ENCODE data around the gene JMJD7.

DNA sequence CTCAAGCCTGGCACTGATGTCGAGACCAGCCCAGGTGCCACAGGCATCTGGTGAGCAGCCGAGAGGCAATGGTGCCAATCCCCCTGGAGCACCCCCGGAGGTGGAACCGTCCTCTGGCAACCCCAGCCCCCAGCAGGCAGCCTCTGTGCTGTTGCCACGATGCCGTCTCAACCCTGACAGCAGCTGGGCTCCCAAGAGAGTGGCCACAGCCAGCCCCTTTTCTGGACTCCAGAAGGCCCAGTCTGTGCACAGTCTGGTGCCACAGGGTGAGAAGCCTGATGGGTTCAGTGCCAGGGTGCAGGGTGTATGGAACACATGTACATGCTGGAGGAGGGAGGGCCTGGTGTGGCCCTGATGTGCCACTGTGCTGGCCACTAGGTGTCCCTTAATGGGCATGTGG, 4.9 kb upstream of the JMJD7 start:
- TF ChIP-seq, protein P1, sequence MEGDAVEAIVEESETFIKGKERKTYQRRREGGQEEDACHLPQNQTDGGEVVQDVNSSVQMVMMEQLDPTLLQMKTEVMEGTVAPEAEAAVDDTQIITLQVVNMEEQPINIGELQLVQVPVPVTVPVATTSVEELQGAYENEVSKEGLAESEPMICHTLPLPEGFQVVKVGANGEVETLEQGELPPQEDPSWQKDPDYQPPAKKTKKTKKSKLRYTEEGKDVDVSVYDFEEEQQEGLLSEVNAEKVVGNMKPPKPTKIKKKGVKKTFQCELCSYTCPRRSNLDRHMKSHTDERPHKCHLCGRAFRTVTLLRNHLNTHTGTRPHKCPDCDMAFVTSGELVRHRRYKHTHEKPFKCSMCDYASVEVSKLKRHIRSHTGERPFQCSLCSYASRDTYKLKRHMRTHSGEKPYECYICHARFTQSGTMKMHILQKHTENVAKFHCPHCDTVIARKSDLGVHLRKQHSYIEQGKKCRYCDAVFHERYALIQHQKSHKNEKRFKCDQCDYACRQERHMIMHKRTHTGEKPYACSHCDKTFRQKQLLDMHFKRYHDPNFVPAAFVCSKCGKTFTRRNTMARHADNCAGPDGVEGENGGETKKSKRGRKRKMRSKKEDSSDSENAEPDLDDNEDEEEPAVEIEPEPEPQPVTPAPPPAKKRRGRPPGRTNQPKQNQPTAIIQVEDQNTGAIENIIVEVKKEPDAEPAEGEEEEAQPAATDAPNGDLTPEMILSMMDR (IDR thresholded peaks at IDR 0.05; ENCODE audit: borderline replicate concordance, extremely low read depth, low read length, poor library complexity, severe bottlenecking) = no peak
- TF ChIP-seq EZH2 (IDR thresholded peaks at IDR 0.05; ENCODE audit: borderline replicate concordance, low read depth, low read length, severe bottlenecking) = no peak

Data from DND-41 (cell line).